GM18498 (cell line): ENCODE measurements around the gene RAP1GAP.
"Not testable (repeated sequence)": the region's sequence is repeated elsewhere in the genome, so short reads cannot be mapped to it uniquely, and the experiment has no call there.

Source experiments
- ATAC-seq: cut with Tn5 transposase; IDR thresholded peaks from one replicate; pipeline ENCODE4 v1.9.1; 2021; ENCODE audit warnings: mild to moderate bottlenecking, moderate library complexity; ENCODE audit not compliant: unreplicated experiment

RAP1GAP gene

GRCh38 chr1:21575351-21575942, 93.7 kb downstream of the RAP1GAP start:
- no peak for ATAC-seq

DNA sequence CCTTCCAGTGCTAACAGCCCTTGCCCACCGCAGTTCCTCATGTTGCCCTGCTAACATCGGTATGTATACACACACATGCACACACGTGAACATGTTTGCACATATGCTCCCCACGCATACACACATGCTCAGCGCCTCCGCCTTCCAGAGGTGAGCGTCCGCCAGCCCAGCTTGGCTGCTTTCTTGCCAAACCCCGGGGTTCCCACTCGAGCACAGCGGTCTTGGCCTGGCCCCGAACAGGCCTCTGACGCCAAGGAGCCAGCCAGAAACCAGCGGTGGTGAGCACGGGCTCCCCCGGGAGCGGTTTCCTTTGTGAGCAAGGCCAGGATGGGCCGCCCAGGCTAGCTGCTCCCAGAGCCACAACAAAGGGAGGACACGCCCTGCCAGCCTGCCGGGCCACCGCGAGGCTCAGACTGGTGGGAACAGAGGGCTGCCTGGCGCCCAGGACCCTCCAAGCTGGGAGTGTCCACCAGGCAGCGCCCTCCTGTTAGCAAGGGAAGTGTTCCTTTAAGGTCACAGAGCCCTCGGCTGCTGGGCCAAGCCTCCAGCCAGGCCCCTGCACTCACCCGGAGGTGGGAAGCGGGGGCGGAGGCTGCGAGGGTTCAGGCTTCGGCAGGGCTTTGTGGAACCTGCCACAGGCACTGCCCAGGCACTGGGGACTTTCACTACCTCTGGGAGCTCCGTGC, 94.5 kb downstream of the RAP1GAP start:
- no peak for ATAC-seq

- no peak for ATAC-seq
These were observed 95.1 kb downstream of the RAP1GAP start for GRCh38 chr1:21573971-21574465.

DNA sequence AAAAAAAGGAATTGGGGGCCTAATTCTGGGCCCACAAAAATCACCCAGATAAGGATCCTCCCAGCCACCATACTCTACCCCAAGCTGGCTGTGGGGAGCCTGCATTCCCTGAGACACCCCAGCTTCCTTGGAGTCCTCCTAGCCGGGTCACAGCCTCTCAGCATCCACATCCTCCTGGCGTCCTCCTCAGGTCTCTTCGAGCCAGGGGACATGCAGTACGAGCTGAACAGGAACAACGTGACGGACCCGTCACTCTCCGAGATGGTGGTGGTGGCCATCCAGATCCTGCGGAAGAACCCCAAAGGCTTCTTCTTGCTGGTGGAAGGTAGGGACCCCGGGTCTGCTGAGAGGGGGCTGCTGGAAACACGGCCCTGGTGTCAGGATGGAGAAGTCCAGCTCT, 95.7 kb downstream of the RAP1GAP start:
- ATAC-seq = no peak

GRCh38 chr1:21572735-21573277, 96.4 kb downstream of the RAP1GAP start:
- no peak for ATAC-seq

- ATAC-seq = no peak
These were observed 96.9 kb downstream of the RAP1GAP start for GRCh38 chr1:21572221-21572620.

GRCh38 chr1:21570885-21571284, 98.3 kb downstream of the RAP1GAP start:
- no peak for ATAC-seq

GRCh38 chr1:21570528-21570875, 98.7 kb downstream of the RAP1GAP start:
- no peak for ATAC-seq

- no peak for ATAC-seq
These were observed 99.2 kb downstream of the RAP1GAP start for GRCh38 chr1:21569820-21570527.

DNA sequence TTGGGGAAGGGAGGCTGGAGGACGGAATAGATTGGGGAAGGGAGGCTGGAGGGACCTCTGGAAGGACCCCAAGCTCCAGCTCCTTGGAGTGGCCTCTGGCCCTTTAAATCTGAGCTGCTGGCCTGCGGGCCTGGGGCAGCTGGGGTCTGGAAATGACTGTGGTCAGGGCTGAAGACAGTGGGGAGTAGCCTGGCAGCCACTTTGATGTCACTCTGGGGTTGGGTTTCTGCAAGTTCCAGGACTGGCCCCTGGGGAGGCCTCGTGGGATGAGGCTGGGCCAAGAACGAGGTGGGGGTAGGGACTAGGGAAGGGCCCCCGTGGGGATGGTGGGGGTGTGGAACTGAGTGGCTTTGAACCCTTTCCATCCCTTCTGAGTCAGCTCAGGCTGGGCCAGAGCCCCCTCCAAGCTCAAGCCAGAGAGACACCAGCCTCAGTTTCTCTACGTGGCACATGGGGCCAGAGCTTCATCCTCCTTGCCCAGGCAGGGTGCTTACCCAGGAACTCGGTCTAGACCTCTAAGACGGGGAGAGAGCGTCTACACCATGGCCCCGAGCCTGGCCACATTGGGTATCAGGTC, 100.3 kb downstream of the RAP1GAP start:
- ATAC-seq = no peak

- ATAC-seq = no peak
These were observed 101.0 kb downstream of the RAP1GAP start for GRCh38 chr1:21568006-21568746.

DNA sequence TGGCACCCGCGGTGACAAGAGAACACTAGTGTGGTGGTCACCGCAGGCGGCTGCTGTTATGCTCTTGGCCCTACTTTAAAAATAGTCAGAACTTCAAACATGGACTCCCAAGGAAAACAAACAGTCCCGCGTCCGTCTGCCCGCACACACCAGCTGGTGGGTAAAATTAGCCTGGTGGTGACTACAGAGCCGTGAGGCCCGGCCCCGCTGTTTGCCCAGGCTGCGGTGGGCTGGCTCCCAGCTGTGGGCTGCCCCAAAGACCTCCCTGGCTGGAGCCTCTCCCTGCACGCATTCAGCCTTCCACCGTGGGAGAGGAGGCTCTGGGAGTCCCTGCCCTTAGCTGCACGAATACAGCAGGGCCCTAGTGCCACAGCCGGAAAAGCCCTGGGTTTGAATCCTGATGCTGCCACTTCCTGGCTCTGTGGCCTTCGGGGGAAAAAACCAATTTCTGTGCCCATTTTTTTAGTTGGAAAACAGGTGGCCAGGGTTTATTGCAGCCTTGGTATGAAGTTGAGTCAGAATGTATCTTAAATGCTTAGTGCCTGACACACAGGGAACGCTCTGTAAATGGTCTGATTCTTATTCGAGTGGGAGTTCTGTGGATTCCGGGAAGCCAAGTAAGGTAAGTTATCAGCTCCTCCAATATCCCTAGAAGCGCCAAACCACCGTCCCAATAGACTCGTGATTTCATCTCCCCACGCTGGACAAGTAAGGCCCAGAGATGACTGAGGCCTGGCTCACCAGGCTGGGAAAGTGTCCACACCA, 101.7 kb downstream of the RAP1GAP start:
- ATAC-seq = no peak

GRCh38 chr1:21566361-21566760, 102.8 kb downstream of the RAP1GAP start:
- ATAC-seq = not testable (repeated sequence)

DNA sequence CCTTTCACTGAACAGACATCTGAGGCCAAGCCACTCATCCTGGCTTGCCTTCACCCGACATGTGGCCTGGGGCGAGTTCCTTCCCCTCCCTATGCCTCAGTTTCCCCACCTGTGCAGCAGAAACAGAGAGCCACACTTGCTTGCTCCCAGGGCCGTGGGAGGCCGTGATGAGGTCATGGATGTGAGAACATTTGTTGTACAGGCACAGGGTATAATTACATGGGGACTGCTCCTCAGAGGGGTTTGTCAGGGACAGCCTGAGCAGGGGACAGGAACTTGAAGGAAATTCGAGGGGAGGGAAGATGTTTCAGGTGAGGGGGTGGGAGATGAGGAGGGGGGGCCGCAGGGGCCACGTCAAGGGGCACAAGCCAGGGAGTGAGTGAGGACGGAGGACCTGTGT, 103.9 kb downstream of the RAP1GAP start:
- ATAC-seq = no peak

GRCh38 chr1:21564521-21565095, 104.5 kb downstream of the RAP1GAP start:
- ATAC-seq = no peak

- no peak for ATAC-seq
These were observed 105.2 kb downstream of the RAP1GAP start for GRCh38 chr1:21563971-21564370.

- ATAC-seq = no peak
These were observed 106.3 kb downstream of the RAP1GAP start for GRCh38 chr1:21562896-21563295.

DNA sequence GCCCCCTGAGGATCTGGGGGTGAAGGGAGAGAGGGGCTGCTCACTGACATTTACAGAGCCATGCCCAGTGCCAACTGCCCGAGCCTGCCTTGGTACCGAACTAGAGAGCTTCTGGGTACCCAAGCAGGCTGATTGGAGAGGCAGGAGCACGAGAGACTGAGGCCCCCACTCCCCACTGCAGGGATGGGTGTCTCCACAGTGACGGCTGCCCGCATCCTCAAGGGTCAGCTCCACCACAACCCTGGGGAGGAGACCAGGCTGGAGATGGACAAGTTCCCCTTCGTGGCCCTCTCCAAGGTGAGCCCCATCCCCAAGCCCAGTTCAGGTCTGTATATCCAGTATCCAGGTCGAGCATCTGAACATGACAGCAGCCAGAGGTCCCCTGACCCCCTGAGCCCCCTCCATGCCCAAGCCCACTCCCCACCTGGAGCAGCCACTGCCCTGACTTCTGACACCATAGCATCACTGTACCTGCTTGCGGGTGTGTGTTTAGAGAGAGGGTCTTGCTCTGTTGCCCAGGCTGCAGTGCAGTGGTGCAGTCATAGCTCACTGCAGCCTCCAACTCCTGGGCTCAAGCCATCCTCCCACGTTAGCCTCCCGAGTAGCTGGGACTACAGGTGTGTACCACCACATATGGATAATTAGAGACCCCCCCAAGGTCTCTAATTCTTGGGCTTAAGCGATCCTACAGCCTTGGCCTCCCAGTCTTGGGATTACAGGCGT, 108.1 kb downstream of the RAP1GAP start:
- no peak for ATAC-seq
